Measurements from ENCODE around the gene NLRP6.
"Not testable (repeated sequence)": the region's sequence is repeated elsewhere in the genome, so short reads cannot be mapped to it uniquely, and the experiment has no call there.

NLRP6 gene

DNA sequence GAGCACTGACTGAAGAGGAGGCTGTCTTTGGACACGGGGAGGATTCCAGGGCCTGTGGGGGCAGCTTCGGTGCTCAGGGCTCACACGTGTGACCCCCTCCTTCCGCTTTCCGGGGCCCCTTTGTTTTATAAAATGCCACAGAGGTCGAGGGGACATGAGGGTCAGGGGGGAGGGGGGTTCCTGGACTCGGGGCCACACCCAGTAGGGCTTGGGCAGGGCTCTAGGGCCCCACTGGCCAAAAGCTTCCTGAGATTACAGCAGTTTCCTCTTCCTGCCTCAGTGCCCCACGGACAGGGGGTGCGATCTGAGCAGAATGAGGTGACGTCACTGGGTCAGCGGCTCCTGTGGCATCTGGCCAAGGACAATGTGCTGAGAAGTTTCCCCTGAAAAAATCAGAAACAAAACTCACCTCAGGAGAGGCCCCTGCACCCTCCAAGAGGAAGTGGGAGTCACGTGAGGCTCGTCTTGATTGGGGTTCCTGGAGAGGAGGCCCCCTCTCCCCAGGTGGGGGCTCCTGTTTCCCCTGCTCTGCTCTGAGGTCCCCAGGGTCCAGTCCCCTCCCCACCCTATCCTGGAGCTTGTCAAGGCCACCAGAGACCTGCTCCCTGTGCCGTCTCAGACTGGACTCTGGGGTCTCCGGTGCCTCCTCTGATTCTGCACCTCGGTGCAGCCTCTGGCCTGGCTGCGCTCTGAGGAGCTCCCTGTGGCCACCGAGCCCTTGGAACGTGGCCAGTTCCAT is 48.8 kb downstream of the NLRP6 start:
- no peak for DNase-seq

- no peak for DNase-seq
Observed at GRCh38 chr11:327581-327923, 49.3 kb downstream of the NLRP6 start.

DNA sequence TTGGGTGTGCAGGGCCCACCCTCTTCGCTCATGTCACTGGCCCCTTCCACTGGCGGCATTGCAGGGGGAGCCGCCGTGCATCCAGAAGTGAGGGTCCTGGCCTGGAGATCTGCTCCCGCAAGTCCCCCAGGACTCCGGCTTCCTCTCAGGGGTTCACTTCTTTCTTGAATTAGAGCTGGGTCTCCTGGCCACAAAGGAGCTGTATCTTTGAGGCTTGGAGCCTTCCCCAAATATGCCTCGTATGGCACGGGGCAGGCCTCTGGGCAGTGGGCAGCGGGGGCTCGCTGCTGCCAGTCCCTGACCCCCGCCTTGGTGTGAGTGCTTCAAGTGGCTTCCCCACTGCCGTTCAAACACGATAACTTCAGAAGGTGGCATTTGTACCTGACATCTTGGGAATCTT is 49.8 kb downstream of the NLRP6 start:
- no peak for DNase-seq

- not testable (repeated sequence) for DNase-seq
Observed at GRCh38 chr11:328516-329100, 50.4 kb downstream of the NLRP6 start.

- no peak for DNase-seq
Observed at GRCh38 chr11:329886-330253, 51.7 kb downstream of the NLRP6 start.

DNA sequence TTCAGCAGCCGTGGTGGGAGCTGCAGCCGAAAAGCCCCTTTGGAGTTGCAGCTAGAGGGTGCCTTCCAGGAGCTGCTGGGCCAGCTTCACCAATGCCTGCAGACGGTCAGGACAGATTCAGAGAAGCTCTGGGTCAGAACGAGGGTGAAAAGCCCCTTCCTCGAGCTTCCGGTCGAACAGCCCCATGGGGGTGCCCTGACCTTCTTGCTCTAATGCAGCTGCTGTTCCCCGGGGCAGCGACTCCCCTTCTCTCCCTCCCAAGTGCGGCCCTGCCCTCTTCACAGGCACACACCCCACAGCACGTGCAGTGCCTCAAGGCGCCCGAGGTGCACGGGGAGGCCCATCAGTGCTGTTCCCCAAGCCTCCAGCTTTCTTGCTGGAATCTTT is 52.1 kb downstream of the NLRP6 start:
- no peak for DNase-seq

- DNase-seq = no peak
Observed at GRCh38 chr11:330694-331357, 52.6 kb downstream of the NLRP6 start.

DNA sequence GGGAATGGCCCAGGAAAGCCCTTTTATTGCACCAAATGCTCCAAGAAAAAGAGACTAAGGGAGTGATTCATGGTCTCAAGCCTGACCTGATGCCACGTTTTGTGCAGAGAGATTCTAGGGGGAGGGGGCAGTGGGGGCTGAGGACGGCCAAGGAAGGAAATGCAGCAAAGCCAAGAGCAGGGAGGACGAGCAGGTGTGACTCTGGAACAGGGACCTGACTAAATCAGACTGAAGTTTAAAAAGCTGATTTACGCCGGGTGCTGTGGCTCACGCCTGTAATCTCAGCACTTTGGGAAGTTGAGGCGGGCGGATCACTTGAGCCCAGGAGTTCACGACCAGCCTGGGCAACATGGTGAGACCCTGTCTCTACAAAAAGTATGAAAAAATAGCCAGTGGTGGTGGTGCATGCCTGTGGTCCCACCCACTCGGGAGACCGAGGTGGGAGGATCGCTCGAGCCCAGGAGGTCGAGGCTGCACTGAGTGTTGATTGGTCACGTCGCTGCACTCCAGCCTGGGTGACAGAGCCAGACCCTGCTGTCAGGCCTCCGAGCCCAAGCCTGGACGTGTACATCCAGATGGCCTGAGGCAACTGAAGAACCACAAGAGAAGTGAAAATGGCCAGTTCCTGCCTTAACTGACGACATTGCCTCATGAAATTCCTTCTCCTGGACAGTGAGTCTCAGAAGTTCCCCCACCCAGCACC is 53.3 kb downstream of the NLRP6 start:
- DNase-seq = no peak

DNA sequence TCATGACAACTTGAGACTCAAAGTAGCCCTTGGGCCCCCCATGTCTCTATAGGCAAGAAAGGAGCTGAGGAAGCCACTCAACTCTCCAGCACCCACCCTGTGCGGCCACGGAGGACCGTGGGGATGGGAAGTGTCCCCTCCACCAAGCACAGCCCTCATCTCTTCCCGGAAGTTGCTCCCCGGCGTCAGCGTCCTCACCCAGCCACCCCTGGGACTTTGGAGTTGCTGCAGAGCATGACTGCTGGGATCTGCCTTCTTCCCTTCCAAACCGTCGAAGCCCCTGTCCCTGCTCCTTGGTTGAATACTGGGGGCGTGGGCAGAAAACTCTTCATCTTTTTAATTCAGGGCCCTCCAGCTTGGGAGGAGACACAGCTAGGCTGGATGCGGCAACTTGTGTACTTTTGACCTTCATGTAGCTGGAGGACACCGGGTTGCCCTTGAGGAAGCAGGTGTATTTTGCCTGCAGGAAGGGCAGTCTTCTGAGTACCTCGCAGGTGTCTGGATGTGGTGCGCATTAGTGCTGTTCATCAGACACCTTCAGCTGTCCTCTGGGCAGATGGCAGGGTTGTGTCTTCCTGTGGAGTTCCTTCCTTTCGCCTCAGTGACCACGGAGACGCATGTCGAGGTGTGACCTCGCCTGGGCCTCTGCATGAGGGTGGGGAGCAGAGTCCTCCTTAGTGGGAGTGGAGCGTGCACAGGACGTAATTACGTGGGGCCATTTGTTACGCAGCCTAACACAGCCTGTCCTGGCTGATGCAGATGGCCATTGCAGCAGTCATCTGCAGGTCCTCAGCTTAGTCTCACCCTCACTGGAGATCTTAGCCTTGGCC is 54.7 kb downstream of the NLRP6 start:
- DNase-seq = no peak

DNA sequence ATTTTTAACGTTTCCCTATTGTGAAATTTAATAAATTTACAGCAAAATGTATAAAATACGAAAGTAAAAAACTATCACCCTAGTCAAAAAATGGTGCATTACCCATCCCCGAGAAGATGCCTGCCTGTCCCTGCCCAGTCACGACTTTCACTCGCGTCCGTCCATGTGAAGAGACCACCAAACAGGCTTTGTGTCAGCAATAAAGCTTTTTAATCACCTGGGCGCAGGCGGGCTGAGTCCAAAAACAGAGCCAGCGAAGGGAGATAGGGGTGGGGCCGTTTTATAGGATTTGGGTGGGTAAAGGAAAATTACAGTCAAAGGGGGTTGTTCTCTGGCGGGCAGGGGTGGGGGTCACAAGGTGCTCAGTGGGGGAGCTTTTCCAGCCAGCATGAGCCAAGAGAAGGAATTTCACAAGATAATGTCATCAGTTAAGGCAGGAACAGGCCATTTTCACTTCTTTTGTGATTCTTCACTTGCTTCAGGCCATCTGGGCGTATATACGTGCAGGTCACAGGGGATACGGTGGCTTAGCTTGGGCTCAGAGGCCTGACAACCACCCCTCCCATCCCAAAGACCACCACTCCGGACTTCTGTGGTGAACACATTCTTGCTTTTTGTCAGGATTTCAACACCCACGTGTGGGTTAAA is 55.5 kb downstream of the NLRP6 start:
- not testable (repeated sequence) for DNase-seq

DNA sequence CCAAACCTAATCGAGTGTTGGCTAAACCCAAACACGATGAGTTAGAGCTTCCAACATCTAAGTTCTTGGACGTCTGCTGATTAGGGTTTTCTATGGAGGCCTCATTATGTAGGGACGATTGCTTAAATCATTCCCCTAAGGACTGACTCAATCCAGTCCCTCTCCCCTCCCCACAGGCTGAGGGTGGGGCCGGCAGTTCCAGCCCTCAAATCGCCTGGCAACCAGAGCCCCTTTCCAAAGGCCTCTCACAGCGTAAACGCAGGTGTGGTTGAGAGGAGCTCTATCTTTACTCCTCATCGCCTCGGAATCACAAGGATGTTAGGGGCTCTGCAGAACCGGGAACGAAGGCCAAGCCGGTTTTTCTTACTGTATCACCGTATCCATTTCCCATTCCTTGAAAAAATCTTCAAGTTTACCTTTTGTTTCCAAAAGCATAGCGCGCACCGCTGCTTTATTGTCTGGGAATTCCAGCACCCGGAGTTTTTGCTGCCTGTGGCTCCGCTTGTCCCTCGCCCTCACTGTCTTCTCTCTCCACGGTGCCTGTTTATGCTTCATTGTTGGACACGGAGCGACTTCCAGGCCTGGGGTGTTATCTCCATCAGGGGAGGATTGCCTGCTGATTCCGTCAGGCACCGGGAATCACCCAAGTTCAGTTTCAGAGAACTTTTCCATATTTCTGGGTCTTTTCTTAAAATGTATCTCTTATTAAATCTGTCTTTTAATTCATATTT is 56.2 kb downstream of the NLRP6 start:
- no peak for DNase-seq
